ENCODE results near the gene CYP2D6.
"Not testable (repeated sequence)": the region's sequence is repeated elsewhere in the genome, so short reads cannot be mapped to it uniquely, and the experiment has no call there.

The CYP2D6 gene

DNA sequence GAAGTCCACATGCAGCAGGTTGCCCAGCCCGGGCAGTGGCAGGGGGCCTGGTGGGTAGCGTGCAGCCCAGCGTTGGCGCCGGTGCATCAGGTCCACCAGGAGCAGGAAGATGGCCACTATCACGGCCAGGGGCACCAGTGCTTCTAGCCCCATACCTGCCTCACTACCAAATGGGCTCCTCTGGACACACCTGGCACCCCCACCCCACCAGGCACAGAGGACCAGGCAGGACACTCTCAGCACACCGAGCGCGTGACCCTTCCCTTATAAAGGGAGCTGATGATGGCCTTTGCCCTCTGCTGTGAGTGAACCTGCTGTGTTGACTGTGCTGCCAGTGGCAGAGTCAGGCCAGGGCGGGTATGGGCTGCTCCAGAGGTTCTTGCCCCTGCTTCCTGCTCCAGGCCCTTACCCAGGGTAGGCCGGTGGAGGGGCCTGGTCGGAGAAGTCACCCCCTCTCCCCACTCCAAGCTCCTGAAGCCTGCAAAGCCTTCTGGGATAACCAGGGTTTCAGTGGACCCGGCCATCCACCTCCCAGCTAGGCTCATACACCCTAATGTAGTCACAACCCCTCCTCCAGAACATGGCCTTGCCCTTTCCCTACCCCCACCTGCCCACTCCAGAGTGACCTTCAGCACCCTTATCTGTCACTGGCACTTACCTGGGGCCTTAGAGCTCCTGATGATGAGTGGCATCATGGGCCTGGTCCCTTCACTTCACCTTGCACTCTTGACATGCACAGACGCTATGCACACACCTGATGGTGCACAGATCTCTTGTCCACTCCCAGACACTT, at the start of gene CYP2D6:
Gene CYP2D6 (minus strand): TSS at position 172 of the 793 bp plus-strand sequence. CDS start 19 bp downstream, at position 153.
- not testable (repeated sequence) for H3K27ac ChIP-seq; H3K4me1 ChIP-seq (ENCODE audit: control insufficient read depth in 1 of 2, insufficient read depth in 1 of 2, low read depth in 1 of 2, low read length in 1 of 2); H3K36me3 ChIP-seq; H3K27me3 ChIP-seq; H3K9me3 ChIP-seq; H3K4me3 ChIP-seq (ENCODE audit: low read depth in 1 of 2, low read length in 1 of 2)

DNA sequence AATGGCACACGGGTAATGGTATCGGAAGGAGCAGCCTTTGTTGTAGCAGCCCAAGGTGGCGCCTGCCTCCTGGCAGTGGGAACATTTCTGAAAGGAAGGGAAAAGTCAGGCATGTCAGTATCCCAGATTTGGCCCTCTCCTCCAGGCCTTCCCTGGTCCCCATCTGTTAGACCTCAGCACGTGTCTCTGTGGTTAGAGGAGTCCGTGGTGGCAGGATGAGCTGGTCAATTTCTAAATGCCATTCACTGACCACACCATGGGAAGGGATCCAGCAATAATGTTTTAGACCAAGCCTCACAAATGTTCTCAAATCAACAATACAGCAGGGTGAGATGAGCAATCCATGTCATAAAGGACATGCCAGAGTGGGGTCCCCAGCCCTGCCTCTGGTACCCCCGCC, 49.0 kb upstream of the CYP2D6 start:
- H3K27me3 ChIP-seq: no peaks in the 10 kb centered on the region
- H3K4me3 ChIP-seq (ENCODE audit: low read depth in 1 of 2, low read length in 1 of 2): no peak overlapping the region
- no peak overlapping the region for H3K27ac ChIP-seq
- H3K9me3 ChIP-seq: no peaks in the 10 kb centered on the region
- peaks cover 32% of the 10 kb centered on the region for H3K36me3 ChIP-seq
- H3K4me1 ChIP-seq (ENCODE audit: control insufficient read depth in 1 of 2, insufficient read depth in 1 of 2, low read depth in 1 of 2, low read length in 1 of 2): no peaks in the 10 kb centered on the region
- TF ChIP-seq, protein P1, sequence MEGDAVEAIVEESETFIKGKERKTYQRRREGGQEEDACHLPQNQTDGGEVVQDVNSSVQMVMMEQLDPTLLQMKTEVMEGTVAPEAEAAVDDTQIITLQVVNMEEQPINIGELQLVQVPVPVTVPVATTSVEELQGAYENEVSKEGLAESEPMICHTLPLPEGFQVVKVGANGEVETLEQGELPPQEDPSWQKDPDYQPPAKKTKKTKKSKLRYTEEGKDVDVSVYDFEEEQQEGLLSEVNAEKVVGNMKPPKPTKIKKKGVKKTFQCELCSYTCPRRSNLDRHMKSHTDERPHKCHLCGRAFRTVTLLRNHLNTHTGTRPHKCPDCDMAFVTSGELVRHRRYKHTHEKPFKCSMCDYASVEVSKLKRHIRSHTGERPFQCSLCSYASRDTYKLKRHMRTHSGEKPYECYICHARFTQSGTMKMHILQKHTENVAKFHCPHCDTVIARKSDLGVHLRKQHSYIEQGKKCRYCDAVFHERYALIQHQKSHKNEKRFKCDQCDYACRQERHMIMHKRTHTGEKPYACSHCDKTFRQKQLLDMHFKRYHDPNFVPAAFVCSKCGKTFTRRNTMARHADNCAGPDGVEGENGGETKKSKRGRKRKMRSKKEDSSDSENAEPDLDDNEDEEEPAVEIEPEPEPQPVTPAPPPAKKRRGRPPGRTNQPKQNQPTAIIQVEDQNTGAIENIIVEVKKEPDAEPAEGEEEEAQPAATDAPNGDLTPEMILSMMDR (IDR thresholded peaks at IDR 0.05): no peak

DNA sequence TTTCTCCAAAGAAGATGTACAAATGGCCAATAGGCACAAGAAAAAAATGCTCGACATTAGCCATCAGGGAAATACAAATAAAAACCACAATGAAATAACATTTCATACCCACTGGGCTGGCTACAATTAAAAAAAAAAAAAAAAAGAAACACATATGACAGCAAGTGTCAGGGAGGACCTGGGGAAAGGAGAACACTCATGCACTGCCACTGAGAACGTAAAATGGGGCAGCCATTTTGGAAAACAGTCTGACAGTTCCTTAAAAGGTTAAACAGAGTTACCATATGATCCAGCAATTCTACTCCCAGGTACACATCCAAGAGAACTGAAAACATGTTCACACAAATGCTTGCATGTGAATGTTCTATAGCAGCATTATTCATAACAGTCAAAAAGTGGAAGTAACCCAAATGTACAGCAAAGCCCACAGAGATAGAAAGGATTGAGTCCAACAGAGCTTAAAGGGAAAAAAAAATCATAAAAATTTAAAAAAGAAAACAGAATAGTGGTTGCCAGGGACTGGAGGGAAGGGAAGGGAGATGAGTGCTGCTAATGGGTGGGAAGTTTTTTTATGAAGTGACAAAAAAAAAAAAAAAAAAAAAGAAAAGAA, 48.4 kb upstream of the CYP2D6 start:
- H3K36me3 ChIP-seq: peaks cover 32% of the 10 kb centered on the region
- no peak overlapping the region for H3K4me3 ChIP-seq (ENCODE audit: low read depth in 1 of 2, low read length in 1 of 2)
- H3K27ac ChIP-seq: no peak overlapping the region
- H3K27me3 ChIP-seq: no peaks in the 10 kb centered on the region
- H3K4me1 ChIP-seq (ENCODE audit: control insufficient read depth in 1 of 2, insufficient read depth in 1 of 2, low read depth in 1 of 2, low read length in 1 of 2): no peaks in the 10 kb centered on the region
- TF ChIP-seq, protein P1 (IDR thresholded peaks at IDR 0.05): no peak
- no peaks in the 10 kb centered on the region for H3K9me3 ChIP-seq

DNA sequence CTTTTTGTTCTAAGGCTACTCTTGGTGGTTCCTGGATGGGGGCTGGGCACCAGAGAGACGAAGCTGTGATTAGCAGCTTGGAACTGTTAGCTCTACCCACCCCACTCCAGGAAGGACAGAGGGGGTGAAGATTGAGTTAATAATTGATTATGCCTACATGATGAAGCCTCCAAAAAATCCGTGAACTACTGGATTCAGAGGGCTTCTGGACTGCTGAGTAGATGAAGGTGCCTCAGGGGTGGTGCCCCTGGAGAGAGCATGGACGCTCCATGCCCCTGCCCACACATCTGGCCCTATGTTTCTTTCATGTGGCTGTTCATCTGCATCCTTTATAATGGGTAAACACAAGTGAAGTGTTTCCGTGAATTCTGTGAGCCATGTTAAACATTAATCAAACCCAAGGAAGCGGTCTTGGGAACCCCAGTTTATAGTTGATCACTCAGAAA, 47.3 kb upstream of the CYP2D6 start:
- H3K36me3 ChIP-seq: peaks cover 32% of the 10 kb centered on the region
- H3K27ac ChIP-seq: no peak overlapping the region
- H3K9me3 ChIP-seq: no peaks in the 10 kb centered on the region
- H3K27me3 ChIP-seq: no peaks in the 10 kb centered on the region
- H3K4me3 ChIP-seq (ENCODE audit: low read depth in 1 of 2, low read length in 1 of 2): no peak overlapping the region
- H3K4me1 ChIP-seq (ENCODE audit: control insufficient read depth in 1 of 2, insufficient read depth in 1 of 2, low read depth in 1 of 2, low read length in 1 of 2): no peaks in the 10 kb centered on the region
- TF ChIP-seq, protein P1 (IDR thresholded peaks at IDR 0.05): no peak

DNA sequence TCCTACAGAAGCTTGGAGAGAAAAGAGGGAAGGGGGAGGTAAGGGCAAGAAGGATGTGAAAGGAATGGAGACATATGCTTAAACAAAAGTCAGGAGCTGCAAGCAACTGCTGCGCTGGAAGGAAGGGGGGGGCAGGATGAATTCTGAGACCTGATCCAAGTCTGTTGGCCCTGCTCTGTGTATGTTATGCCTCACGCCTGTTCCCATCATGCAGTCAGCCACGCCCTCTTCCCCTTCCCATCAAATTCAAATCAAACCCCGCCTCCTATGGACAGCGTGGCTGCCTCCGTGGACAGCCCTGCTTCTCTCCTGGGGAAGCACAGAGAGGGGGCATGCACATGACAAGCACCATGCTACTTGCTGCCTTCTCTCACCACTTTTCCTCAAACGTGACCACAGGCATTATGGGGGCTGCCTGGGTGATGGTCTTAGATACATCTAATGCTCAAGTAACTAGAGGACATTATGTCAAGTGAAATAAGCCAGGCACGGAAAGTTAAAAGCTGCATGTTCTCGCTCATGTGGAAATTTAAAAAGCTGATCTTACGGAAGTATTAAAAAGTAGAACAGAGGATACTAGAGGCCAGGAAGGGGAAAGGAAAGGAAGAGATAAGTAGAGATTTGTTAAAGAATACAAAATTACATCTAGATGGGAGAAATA, 45.8 kb upstream of the CYP2D6 start:
- Histone ChIP-seq H3K4me3 (ENCODE audit: low read depth in 1 of 2, low read length in 1 of 2) (no peak overlapping the region), H3K36me3 (peaks cover 40% of the 10 kb centered on the region), H3K9me3 (no peaks in the 10 kb centered on the region), H3K27ac (no peak overlapping the region), H3K4me1 (ENCODE audit: control insufficient read depth in 1 of 2, insufficient read depth in 1 of 2, low read depth in 1 of 2, low read length in 1 of 2) (no peaks in the 10 kb centered on the region), H3K27me3 (no peaks in the 10 kb centered on the region)
- TF ChIP-seq, protein P1 (IDR thresholded peaks at IDR 0.05): no peak

DNA sequence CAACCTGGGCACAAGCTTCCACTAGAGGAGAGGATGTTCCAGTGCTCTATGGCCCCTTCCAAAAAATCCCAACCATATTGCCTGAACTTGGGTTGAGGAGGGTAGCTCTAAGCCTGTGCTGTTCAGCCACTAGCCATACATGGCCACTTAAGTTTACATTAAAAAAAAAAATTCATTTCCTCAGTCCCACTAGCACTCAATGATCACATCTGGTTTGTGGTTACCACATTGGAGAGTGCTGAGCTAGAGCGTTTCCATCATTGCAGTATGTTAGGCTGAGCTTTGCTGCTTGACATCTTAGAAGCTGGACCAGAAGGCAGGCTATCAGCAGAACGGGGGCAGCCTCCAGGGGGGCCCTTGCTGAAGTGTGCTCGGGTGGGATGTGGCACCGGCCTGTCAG, 43.5 kb upstream of the CYP2D6 start:
- no peak overlapping the region for H3K4me3 ChIP-seq (ENCODE audit: low read depth in 1 of 2, low read length in 1 of 2)
- H3K36me3 ChIP-seq: peaks cover 44% of the 10 kb centered on the region
- no peaks in the 10 kb centered on the region for H3K27me3 ChIP-seq
- TF ChIP-seq, protein P1 (IDR thresholded peaks at IDR 0.05): no peak
- no peaks in the 10 kb centered on the region for H3K4me1 ChIP-seq (ENCODE audit: control insufficient read depth in 1 of 2, insufficient read depth in 1 of 2, low read depth in 1 of 2, low read length in 1 of 2)
- H3K27ac ChIP-seq: no peak overlapping the region
- no peaks in the 10 kb centered on the region for H3K9me3 ChIP-seq
